Measurements from ENCODE around the gene CAMK2D.

Gene CAMK2D

GRCh38 chr4:113405874-113406722 is 355.4 kb downstream of the CAMK2D start:
- H3K4me3 ChIP-seq (ENCODE audit: low read depth, low read length) = no peak overlapping the region
- DNase-seq (ENCODE audit: low read depth) = no peak
- no peak for TF ChIP-seq CTCF (IDR thresholded peaks at IDR 0.05; ENCODE audit: insufficient read depth, low read depth, low read length, missing control alignments)

GRCh38 chr4:113404841-113405240 is 356.7 kb downstream of the CAMK2D start:
- no peak overlapping the region for H3K4me3 ChIP-seq (ENCODE audit: low read depth, low read length)
- no peak for DNase-seq (ENCODE audit: low read depth)
- no peak for TF ChIP-seq CTCF (IDR thresholded peaks at IDR 0.05; ENCODE audit: insufficient read depth, low read depth, low read length, missing control alignments)

GRCh38 chr4:113404167-113404571 is 357.4 kb downstream of the CAMK2D start:
- no peak for DNase-seq (ENCODE audit: low read depth)
- no peak overlapping the region for H3K4me3 ChIP-seq (ENCODE audit: low read depth, low read length)
- TF ChIP-seq CTCF (IDR thresholded peaks at IDR 0.05; ENCODE audit: insufficient read depth, low read depth, low read length, missing control alignments) = no peak

All from GM12865 (cell line).